Right ventricle myocardium inferior (tissue), 1 donor: ENCODE results near the gene CD2BP2. TPM values are rescaled to one million over a fixed set of nuclear protein-coding genes. Genes with fewer than 3 reads are reported as not detected.
A peak's percentile ranks its signal among the peaks of the same experiment; 100 is the strongest.

Experiments
- ATAC-seq: fragments of 200-7000 bp; cut with Tn5 transposase; one replicate; pipeline ENCODE4 v1.9.1; 2020; ENCODE audit warnings: mild to moderate bottlenecking, moderate library complexity
- DNase-seq: peaks from one replicate; pipeline ENCODE4 v3.0.0; 2021; ENCODE audit errors: missing footprints
- intact Hi-C: fragments of 100-400 bp; cut with DNase I; formaldehyde crosslinking; loops from one replicate; pipeline ENCODE4 v1.11.0; 2022
- total RNA-seq: library from RNA; stranded (reverse); fragmentation: NEBNext Ultra II Directional; extraction: Animal tissue kit (Norgen Biotek cat#: 25700); gene quantifications from one replicate; pipeline ENCODE4 v1.2.1, GENCODE V29; 2021
- donor health status: DM: no; HTN: yes; CAD: no; lungs with severe emphysema.

The CD2BP2 gene
- total RNA-seq, 1 donor from 2014 or later, result 35.0 TPM

DNA sequence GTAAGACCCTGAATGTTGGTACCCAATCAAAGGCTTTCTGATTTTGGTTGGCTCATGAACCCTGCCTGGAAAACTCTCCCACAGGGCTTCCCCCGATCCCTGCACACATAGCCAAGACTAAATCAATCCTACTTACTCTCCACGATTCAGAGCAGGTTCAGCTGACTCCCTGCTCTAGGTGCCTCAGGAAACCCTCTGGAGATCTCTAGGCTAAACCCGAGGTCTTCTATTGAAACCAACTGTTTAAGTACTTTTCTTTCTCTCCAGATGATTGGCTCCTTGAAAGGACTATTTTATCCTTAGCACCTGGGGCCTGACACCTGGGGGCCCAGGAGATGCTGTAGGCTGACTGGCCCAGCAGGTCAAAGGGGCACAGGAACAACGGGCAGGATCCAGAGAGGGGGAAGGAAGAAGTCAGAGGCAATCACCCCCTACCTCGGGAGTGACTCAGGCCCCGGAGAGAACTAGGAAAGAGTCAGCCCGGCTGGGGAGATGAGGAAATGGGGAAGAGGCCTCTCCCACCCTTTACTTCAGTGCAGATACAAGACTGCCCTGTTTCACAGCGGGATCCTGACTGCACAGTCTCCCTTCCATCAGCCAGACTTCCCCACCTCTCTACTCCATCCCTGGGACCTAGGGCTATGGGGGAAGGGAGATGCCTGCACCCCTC is 13.1 kb upstream of the CD2BP2 start:
- ATAC-seq (no peak), DNase-seq (no peak)
- intact Hi-C loops, result loop anchor here (1.0 kb wide), 1 partner anchor 13 kb away; the partner anchor contains the start of gene CD2BP2

DNA sequence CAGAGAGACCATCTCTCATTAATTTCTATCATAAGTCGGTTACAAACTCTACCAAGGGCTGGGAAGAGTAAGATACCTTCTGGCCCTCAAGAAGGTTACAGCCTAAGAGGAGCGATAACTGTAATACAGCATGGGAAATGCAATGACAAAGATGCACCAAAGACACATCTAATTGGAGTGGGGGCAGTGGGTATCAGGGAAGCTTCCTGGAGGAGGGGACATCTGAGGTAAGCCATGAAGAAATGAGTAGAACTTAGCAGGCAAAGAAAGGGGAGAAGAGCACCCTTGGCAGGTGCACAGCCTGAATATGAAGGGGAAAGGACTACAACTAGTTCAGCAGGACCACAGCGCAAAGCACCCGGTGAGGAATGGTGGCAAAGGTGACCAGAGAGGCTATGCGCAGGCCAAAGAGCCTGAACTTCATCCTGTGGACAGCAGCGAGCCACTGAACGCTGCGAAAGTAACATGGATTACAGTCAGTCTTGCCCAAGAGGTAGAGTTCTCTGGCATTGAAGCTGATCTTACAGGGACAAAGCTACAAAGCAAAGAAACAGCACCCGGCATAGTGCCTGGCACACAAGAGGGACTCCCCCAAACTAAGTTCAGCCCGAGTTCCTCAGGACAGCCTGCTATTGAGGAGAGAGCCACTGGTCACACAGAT is 12.4 kb upstream of the CD2BP2 start:
- DNase-seq (no peak), ATAC-seq (no peak)
- intact Hi-C loops, result loop anchor here (1.0 kb wide), 1 partner anchor 12 kb away; the partner anchor contains the start of gene CD2BP2

DNA sequence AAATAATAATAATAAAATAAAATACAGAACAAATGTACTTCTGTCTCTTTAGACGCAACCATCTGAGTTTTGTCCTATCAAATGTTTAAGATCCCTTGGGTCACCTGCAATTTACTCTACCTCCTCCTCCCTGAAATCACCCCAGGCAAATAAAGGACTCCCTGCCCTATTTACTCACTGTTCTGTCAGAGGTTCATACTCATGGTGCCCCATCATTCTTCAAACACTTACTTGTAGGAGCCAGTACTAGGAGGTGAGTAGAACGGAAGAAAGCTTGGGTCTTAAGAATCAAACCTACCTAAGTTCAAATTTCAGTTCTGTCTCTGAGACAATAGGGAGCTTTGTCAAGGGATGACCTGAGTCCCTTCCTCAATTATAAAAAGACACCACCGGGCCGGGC is 11.4 kb upstream of the CD2BP2 start:
- ATAC-seq, result no peak
- no peak for DNase-seq
- intact Hi-C loops, result no loop called here

DNA sequence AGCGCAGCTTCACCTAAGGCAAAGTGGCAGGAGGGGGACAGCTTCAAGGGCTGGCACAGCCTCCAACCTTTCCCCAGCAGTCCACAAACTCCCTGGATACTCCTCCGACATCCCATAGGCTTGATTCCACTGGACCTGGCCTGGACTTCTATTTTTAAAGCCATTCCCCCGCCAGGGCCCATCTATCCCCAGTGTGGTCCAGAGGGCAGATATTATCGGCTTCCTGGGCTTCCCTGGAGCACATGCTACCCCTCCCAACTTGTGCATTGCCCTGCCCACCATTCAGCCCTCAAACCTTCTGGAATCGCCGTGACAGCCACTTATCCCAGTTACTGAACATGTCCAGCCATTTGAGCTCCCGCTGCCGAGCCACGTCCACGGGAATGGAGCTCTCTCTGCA is 10.1 kb upstream of the CD2BP2 start:
- no peak for DNase-seq
- intact Hi-C loops, result no loop called here
- ATAC-seq, result no peak

DNA sequence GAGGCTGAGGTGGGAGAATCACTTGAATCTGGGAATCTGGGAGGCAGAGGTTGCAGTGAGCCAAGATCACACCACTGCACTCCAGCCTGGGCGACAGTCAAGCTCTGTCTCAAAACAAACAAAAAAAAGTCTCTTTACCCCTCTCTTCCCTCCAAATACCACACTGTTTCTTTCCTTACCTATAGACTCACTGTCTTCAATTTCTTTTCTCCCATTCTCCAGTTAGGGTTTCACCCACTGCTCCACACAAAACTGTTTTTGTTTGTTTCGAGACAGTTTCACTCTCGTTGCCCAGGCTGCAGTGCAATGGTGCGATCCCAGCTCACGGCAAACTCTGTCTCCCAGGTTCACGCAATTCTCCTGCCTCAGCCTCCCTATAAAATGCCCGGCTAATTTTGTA is 6.1 kb upstream of the CD2BP2 start:
- intact Hi-C loops, result no loop called here
- no peak for ATAC-seq
- no peak for DNase-seq

DNA sequence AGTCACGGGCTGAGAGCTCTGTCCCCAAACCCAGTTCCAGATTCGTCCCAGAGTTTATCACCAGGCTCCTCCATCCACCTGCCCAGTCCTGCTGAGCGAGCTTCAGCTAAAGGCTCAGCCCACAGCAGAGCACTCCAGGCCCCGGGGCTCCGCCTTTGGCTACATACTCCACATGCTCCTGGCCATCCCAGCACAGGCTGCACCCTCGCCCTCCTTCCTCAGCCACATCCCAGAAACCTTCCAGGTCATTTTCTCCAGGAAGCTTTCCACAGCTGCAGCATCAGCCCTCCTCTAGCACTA is 4.7 kb upstream of the CD2BP2 start:
- DNase-seq (no peak), ATAC-seq (no peak)
- intact Hi-C loops, result no loop called here

DNA sequence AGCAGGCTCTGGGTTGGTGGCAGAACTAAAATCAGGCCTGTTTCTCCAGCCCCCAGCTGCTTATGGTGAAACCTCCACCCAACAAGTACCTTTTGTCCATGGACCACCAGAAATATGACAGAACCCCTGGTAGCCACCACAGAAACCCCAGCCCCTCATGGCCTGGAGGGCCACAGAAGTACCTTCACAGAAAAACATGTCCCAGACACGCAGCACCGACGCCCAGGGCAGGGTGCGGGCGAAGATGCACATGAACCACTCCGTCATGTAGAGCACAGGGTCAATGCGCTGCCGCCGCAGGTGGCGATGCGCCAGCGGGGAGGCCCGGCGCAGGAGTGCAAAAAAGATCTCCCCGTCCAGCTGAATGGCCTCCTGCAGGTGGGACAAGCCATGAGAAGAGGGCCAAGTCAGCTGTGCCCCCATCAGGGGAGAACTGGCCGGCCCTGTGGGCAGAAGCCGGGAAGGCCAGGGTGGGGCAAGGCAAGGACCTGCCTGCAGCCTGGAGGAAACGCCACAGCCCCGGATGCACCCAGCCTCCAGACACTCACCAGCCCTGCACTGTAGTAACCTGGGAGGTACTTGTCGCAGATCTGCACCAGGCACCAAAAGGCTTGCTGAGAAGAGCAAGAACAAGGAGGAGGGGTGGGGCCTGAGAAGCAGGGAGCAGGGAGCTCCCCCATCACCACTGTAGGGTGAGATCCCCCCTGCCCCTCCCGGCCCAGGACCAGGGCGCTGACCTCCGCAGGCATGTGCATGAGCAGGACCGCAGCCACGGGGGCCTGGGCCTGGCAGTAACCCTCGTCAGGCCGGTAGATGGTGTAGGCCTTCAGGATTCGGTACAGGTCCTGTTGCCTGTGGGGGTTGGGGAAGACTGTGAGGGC is 4.1 kb upstream of the CD2BP2 start:
- ATAC-seq, result no peak
- DNase-seq, result no peak
- intact Hi-C loops, result no loop called here

DNA sequence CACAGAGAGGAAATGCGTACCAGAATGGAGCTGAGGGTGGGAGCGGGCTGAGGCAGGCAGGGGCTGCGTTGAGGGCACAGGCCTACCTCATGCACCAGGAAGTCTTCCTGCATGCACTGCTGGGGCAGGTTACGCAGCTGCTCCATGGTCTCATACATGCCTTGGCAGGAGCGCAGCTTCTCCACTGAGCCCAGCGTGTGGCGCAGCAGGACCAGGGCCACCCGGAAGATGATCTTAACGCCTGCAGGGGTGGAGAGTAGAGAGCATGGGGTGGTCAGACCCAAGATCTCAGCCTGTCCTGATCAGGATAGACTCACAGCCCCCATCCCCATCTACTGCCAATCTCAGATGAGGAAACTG is 3.4 kb upstream of the CD2BP2 start:
- ATAC-seq (no peak), DNase-seq (no peak)
- intact Hi-C loops, result no loop called here

DNA sequence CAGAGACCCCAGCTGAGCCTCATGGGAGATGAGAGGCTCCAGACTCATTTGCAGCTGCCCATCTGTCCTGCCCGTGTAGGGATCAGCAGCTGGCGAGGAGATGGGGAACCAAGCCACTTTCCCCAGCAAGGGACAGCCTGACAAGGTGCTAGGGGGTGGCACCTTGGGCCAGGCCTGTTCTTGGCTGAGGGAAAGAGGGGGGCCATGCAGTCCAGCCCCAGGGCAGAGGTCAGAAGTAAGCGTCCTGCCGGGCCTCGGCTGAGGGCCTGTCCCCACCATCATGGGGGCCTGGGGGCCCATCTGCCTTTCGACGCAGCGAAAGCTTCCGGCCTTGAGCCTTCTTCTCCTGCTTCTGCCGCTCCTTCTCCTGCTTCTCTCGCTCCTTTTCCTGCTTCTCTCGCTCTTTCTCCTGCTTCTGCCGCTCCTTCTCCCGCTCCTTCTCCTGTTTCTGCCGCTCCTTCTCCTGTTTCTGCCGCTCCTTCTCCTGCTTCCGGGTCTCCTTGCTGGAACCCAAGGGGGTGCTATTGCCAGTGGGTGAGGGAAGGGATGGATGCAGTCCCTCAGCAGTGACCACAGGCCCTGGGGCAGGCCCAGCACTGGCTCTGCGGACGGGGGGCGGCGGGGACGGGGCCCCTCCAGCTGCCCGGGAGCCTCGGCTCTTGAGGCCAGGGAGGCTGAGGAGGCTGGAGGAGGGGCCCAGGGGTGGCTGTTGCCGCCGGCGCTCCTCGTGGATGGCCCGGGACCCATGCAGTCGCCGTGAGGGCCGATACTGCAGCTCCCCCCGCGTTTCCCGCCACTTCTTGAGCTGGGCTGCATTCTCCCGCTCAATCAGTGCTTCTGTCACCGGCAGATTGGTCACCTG is 2.8 kb upstream of the CD2BP2 start:
- ATAC-seq, result no peak
- intact Hi-C loops, result no loop called here
- DNase-seq, result no peak

DNA sequence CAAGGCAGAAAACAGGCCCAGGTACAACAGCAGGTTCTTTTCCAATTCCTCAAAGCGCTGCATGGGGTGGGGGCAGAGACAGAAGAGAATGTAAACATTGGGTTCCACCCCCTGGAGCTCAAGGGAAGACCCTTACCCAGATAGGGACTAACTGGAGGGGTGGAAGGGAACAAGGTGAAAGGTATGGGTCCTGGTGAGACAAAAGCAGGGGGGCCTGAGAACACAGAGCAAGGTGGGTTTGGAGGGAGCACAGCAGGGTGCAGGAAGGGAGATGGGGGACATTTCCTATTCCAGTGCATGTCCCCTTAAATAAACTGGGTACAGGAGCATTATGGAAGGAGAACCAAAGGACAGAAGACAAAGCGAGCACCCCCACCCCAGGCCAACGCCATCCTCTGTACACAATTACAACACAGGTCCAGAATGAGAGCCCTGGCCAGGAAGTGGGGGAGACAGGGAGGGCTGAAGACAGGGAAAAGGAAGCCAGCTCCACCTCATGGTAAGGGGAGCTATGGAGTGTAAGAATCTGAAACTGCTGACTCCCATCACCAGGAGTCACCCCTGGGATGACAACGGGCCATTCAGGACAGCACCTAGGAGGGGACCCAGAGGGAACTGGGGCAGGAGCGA is 2.1 kb upstream of the CD2BP2 start:
- intact Hi-C loops, result no loop called here
- ATAC-seq (no peak), DNase-seq (no peak)

DNA sequence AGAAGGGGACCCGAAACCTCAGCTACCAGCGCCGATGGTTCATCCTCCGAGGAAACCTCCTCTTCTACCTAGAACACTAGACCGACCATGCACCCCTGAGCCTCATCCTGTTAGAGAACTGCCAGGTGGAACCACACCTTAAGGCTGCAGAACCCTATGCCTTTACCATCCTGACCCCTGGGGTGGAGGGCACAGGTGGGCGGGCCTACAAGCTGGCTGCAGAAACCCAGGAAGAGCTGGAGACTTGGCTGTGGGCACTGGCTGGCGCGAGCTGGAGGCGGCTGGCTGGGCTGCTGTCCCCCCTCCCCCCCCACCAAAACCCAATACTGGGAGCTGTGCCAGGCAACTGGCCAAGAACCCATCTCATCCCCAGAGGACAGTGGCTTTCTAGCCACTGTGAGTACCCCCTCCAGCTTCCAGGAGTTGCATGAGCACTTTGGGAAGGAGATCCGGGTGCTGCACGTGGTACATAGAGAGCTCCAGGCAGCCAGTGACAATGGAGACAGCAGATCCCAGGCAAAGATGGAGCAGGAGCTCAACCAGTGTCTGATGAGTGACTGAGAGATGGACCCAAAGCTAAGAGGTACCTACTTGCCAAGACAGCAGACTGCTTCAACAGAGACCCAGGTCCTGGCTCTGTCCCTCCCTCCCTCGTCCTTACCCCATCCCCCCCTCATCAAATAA is 1.4 kb upstream of the CD2BP2 start:
- ATAC-seq, result no peak
- no peak for DNase-seq
- intact Hi-C loops, result no loop called here

DNA sequence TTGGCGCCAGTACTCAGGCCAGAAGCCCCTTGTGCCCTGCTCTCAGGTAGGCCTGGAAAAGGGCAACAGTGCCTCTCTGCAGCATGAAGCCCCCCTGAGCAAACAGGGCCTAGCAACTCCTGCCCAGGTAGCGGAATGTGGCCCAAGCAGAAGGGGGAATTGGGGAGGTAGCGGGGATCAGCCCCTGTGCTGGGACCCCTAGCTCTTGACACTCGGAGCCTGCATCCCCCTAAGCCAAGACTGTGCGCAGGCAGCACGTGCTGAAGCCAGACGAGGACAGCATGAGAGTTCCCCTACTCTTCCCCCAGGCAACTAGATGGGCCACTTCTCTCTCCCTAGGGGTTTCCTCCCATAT is 823 bp upstream of the CD2BP2 start:
- no peak for DNase-seq
- intact Hi-C loops, result loop anchor here (1.0 kb wide), 1 partner anchor 12 kb away; no protein-coding TSS in a partner anchor

DNA sequence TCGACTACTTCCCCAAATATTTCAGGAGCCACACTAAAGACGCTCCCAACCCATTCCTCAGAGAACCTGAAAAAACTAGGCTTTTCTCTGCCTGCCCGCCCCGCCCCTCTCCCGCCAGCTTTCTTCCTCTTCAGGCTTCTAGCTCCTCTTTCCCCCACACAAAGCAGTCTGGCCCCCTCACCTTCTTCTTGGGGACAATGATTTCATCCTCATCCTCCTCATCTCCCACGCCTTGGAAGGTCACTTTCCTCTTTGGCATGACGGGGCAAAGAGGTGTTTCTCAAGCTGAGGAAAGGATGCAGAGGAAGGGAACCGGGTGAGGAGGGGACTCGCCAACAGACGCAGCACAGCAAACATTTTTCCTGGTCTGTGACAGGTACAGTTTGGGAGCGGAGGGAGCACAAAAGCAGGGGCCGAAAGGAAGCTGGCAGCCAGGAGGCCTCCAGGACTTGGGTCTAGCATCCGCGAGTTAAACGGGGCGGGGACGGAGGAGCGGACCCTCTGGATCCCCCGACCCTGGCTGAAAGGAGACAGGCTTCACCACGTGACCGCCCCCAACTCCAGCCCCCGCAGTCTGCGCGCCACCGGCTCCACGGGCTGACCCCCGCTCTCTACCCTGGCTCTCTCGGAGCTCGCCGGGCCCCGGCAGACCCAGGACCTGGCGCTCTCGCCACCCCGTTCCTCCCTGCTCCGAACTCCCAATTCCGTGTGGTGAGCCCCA is 525 bp downstream of the CD2BP2 start:
- ATAC-seq (peak; percentile 20), DNase-seq (no peak)
- intact Hi-C loops, result loop anchor here (1.0 kb wide), 1 partner anchor 14 kb away; no protein-coding TSS in a partner anchor

More for the DNA sequence above, 823 bp upstream of the CD2BP2 start:
- no peak for ATAC-seq

DNA sequence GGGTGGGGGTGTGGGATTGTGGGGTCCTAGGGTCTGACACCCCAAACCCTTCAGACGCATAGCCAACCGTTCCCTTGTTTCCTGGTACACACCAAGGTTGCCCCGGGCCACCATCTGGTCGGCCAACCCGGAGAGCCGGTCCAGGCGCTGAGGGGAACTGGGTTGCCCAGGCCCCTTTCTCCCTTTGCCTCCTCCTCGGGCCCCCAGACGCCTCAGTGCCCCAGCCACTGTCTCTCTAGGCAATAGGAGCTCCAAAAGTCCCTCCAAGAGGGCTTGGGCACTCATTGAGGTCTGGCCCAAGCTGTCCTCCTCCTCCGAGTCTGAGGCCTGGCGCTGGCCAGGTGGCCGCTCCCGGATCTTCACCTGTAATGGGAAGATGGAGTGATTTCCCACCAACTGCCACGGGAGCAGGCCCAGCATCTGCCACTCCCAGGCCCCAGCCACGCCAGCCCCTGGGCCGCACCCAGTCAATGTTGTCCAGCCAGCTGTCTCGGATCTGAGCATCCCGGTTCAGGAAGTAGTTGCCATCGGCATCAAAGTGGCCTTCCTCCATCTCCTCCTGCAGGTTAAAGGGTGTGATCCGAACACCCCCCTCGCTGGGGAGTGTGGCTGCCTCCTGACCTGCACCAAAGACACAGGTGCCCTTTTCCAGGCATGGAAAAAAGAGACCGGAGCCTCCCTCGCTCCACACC is 1.5 kb downstream of the CD2BP2 start:
- no peak for DNase-seq
- no peak for ATAC-seq
- intact Hi-C loops, result no loop called here

DNA sequence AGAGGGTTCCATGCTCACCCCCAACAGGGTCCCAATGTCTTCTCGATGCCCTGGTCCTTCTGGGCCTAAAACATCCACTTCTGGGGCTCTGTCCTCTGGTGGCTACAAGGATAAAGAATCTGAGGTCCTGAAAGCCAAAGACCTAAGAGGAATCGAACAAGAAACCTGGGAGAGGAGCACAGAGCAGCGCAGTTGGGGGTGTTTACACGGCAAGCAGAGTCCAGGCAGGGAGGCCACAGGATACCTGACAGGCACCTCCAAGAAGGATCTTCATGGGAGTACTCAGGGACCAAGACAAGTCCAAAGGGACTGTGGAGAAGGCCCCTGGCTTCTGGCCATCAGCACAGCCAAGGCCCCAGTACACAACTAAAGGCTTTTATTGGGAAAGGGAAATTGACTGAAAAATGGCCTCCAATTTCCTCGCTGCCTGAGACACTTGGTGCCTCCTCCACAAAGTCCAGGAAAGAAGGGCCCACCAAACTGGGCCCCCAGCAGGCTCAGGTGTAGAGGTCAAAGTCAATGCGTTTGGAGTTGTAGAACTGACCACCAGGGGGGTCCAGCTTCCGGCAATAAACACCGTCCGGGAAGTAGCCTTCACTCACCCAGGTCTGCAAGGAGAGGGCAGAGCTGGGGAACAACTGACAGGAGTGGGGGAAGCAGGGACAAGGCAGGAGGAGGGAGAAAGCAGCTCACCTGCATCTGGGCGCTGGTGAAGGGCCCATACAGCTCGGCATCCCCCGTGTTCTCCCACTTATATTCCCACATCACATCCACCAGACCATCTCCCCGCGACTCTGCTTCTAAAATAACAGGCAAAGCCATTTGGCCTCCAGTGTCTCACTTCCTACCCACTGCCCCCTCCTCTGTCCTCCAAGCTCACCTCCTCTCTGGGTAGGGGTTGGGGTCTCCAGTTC is 2.4 kb downstream of the CD2BP2 start:
- intact Hi-C loops, result no loop called here
- no peak for ATAC-seq
- DNase-seq, result no peak
